ENCODE measurements around the gene LAMB1.
A peak's percentile ranks its signal among the peaks of the same experiment; 100 is the strongest.

LAMB1 gene

DNA sequence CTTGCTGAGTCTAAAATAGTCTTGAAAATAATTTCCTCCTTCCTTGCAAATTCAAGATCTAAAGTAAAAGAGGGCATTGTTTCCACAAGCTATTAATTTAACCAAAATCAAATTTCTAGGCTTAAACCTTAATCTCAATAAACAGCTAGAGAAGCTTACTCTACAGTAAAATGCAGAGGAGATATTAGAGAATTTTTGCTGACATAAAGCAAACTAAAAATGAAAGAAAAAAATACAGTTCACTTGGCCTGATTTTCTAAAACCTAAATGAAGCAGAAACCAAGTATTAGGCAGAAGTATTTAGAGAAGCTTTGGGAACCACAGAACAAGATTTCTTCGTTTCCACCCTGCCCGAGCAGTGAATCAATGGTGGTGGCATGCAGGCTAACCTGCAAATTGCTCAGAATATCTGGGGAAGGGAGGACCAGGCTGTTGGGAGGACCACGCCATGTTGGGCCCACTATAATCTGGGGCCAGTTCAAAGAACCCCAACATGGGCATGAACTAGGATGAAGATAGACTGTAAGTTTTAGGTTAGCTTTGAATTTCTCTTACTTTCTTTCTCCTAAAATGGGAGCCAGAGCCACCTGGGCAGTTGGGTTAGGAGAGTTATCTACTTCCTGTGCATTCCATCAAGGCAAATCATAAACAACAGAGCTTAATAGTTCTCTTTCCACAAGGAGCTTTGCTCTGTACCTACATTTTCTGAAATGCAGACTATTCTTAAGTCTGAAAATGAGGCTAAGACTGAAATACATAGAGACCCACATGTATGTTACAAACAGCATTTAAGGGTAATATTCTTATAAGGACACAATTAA, 4.1 kb downstream of the LAMB1 start:
- DNase-seq (ENCODE audit: low read depth, low spot score), result no peak
- no peaks in the 10 kb centered on the region for H3K9me3 ChIP-seq (ENCODE audit: low read depth, low read length)
- TF ChIP-seq FOXP2 (optimal IDR thresholded peaks at IDR 0.05; ENCODE audit: control extremely low read depth, extremely low read length, insufficient read depth) (no peak), EZH2 (IDR thresholded peaks at IDR 0.05) (no peak), POLR2AphosphoS5 (IDR thresholded peaks at IDR 0.05; ENCODE audit: borderline replicate concordance, low read depth, low read length) (no peak)

DNA sequence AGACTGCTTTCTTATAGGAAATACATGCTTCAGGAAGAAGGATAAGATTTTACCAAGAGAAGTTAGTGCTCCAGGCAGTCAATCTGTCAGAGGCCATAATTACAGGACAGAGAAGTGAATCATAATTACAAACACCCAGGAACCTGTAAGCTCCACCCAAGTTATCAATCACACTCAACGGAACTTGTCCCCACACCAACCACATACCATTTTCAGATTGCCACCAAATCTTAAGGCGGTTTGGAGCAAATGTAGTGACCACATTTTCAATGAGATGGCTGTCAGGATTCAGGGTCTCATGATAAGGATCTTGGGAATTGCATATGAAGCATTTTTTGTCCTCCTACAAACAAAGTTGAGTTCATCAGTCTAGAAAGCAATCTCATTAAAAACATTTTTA, 4.8 kb downstream of the LAMB1 start:
- H3K27ac ChIP-seq, result peak overlapping the region; percentile 89
- no peak overlapping the region for H3K9ac ChIP-seq (ENCODE audit: insufficient read length)
- peak overlapping the region; percentile 93 for H3K4me3 ChIP-seq
- DNase-seq (ENCODE audit: low read depth, low spot score), result no peak
- H3K36me3 ChIP-seq (ENCODE audit: insufficient read depth, low read length), result peaks cover 73% of the 10 kb centered on the region
- no peak for TF ChIP-seq EZH2 (IDR thresholded peaks at IDR 0.05)
- no peak for TF ChIP-seq POLR2AphosphoS5 (IDR thresholded peaks at IDR 0.05; ENCODE audit: borderline replicate concordance, low read depth, low read length)
- TF ChIP-seq FOXP2 (optimal IDR thresholded peaks at IDR 0.05; ENCODE audit: control extremely low read depth, extremely low read length, insufficient read depth), result no peak
- no peaks in the 10 kb centered on the region for H3K9me3 ChIP-seq (ENCODE audit: low read depth, low read length)

More for the DNA sequence above, 4.1 kb downstream of the LAMB1 start:
- Histone ChIP-seq H3K36me3 (ENCODE audit: insufficient read depth, low read length) (peaks cover 66% of the 10 kb centered on the region), H3K27ac (peak overlapping the region; percentile 89), H3K9ac (ENCODE audit: insufficient read length) (no peak overlapping the region), H3K4me3 (peak overlapping the region; percentile 93)

GRCh38 chr7:107996072-107996882, 6.7 kb downstream of the LAMB1 start:
- peak overlapping the region; percentile 93 for H3K27ac ChIP-seq
- H3K36me3 ChIP-seq (ENCODE audit: insufficient read depth, low read length), result peaks cover 80% of the 10 kb centered on the region
- H3K9me3 ChIP-seq (ENCODE audit: low read depth, low read length), result no peaks in the 10 kb centered on the region
- DNase-seq (ENCODE audit: low read depth, low spot score), result no peak
- H3K9ac ChIP-seq (ENCODE audit: insufficient read length), result no peak overlapping the region
- TF ChIP-seq POLR2AphosphoS5 (IDR thresholded peaks at IDR 0.05; ENCODE audit: borderline replicate concordance, low read depth, low read length), result no peak
- H3K4me3 ChIP-seq, result peak overlapping the region; percentile 69

DNA sequence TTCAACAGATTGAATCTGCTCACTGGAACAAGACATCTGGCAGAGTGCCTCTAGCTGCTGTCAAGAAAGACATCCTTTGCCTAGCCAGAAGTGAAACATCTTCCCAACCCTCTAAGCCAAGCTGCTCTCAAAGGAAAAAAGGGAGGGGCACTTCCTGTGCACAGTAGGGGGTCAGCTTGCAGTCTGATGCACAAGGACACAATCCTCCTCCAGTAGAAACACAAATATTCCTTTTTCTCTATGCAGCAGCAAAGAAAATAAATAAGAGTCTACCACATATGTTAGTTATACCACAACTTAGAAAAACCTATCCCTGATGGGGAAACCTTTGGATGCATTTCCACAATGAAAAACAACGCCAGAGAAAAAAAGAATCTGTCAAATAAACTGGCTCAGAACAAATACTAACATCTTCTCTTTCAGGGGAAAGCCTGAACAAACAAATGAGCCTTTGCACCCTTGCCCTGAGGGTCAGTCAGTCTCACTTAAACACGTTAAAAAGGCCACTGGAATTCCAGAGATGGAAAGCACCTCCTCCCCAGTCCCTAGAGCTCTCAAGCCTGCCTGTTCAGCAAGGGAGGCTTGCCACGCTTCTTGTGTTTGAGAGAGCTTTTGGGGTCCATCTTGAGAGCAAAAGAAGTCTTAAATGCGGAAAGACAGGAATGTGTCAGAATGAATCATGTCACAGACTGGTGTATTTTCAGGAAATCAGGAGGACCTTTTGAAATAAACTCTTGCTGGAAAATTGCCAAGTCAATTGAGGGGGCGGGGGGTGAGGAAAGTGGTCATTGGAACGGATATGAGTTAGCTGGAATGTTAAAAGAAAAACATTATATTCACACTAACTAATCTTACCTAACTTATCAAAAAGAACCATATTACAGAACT, 7.5 kb downstream of the LAMB1 start:
- Histone ChIP-seq H3K36me3 (ENCODE audit: insufficient read depth, low read length) (peaks cover 79% of the 10 kb centered on the region), H3K27ac (peak overlapping the region; percentile 93), H3K4me3 (peak overlapping the region; percentile 69), H3K9me3 (ENCODE audit: low read depth, low read length) (no peaks in the 10 kb centered on the region), H3K9ac (ENCODE audit: insufficient read length) (no peak overlapping the region)
- peak; percentile 96 for DNase-seq (ENCODE audit: low read depth, low spot score)
- TF ChIP-seq FOXP2 (optimal IDR thresholded peaks at IDR 0.05; ENCODE audit: control extremely low read depth, extremely low read length, insufficient read depth) (peak; percentile 76), EZH2 (IDR thresholded peaks at IDR 0.05) (no peak), POLR2AphosphoS5 (IDR thresholded peaks at IDR 0.05; ENCODE audit: borderline replicate concordance, low read depth, low read length) (peak; percentile 52)

DNA sequence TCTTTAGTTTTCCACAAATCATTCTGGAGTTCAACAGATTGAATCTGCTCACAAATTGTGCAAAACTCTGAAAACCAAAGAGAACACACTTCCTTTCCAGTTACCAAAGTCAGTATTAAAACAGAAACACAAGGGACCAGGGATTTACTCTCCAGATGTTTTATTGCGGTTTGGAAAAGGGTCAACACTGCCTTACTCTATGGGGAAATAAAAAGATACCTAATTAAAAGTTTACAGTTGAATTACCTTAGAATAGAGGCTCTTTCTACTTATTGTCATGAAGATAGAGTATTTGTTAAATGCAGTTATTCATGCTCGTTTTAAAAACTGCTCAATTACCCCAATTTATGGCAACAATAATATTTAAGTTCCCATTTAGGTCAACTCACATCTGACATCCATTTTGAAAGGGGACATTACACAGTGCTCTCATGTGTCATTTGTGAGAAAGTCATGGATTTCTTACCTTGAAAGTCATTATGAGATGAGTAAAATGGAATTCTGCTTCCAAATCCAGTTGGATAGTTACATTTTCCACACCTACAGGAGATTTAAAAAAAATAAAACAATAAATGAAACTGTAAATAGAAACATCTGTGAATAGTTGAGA, 8.4 kb downstream of the LAMB1 start:
- peaks cover 79% of the 10 kb centered on the region for H3K36me3 ChIP-seq (ENCODE audit: insufficient read depth, low read length)

GRCh38 chr7:107993891-107994291, 9.1 kb downstream of the LAMB1 start:
- Histone ChIP-seq H3K9ac (ENCODE audit: insufficient read length) (no peak overlapping the region), H3K36me3 (ENCODE audit: insufficient read depth, low read length) (peaks cover 80% of the 10 kb centered on the region), H3K27ac (no peak overlapping the region), H3K9me3 (ENCODE audit: low read depth, low read length) (no peaks in the 10 kb centered on the region), H3K4me3 (no peak overlapping the region)
- TF ChIP-seq POLR2AphosphoS5 (IDR thresholded peaks at IDR 0.05; ENCODE audit: borderline replicate concordance, low read depth, low read length) (no peak), FOXP2 (optimal IDR thresholded peaks at IDR 0.05; ENCODE audit: control extremely low read depth, extremely low read length, insufficient read depth) (no peak), EZH2 (IDR thresholded peaks at IDR 0.05) (no peak)
- no peak for DNase-seq (ENCODE audit: low read depth, low spot score)

More for the DNA sequence above, 8.4 kb downstream of the LAMB1 start:
- Histone ChIP-seq H3K4me3 (peak overlapping the region; percentile 69), H3K27ac (peak overlapping the region; percentile 93), H3K9me3 (ENCODE audit: low read depth, low read length) (no peaks in the 10 kb centered on the region), H3K9ac (ENCODE audit: insufficient read length) (no peak overlapping the region)
- no peak for DNase-seq (ENCODE audit: low read depth, low spot score)
- TF ChIP-seq POLR2AphosphoS5 (IDR thresholded peaks at IDR 0.05; ENCODE audit: borderline replicate concordance, low read depth, low read length) (no peak), EZH2 (IDR thresholded peaks at IDR 0.05) (no peak), FOXP2 (optimal IDR thresholded peaks at IDR 0.05; ENCODE audit: control extremely low read depth, extremely low read length, insufficient read depth) (no peak)

DNA sequence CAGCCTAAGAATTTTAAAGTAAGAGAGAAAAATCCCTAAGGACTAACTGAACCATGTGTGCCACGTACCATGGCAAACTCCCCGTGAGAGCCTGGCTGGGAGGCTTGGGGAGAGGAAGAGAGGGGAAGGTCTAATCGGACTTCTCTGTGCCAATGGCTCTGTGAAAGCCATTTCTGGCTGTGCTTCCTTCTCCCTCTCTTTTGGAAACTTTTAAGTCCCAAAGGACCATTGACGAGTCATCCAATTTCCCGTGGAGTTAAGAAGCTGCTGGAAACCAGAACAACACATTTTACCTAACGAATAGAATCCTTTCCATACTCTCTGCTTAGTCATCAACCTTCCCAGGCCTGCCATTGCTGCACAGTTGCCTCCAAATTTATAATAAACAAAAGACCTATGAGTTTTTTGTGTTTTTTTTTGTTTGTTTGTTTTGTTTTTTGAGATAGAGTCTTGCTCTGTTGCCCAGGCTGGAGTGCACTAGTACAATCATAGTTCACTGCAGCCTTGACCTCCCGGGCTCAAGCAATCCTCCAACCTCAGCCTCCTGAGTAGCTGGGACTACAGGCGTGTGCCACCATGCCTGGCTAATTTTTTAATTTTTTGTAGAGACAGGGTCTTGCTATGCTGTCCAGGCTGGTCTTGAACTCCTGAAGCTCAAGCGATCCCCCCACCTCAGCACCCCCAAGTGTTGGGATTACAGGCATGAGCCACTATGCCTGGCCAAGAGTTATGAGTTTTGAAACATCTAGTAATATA, 13.2 kb downstream of the LAMB1 start:
- no peak overlapping the region for H3K9ac ChIP-seq (ENCODE audit: insufficient read length)
- H3K9me3 ChIP-seq (ENCODE audit: low read depth, low read length), result no peaks in the 10 kb centered on the region
- H3K4me3 ChIP-seq, result no peak overlapping the region
- no peak for DNase-seq (ENCODE audit: low read depth, low spot score)
- peaks cover 94% of the 10 kb centered on the region for H3K36me3 ChIP-seq (ENCODE audit: insufficient read depth, low read length)
- TF ChIP-seq EZH2 (IDR thresholded peaks at IDR 0.05), result no peak
- TF ChIP-seq POLR2AphosphoS5 (IDR thresholded peaks at IDR 0.05; ENCODE audit: borderline replicate concordance, low read depth, low read length), result no peak
- TF ChIP-seq FOXP2 (optimal IDR thresholded peaks at IDR 0.05; ENCODE audit: control extremely low read depth, extremely low read length, insufficient read depth), result no peak
- H3K27ac ChIP-seq, result peak overlapping the region; percentile 27; the same call in 1 of the 2 replicates

Data from SK-N-MC (cell line).